ENCODE measurements around the gene COPS7A.

DNA sequence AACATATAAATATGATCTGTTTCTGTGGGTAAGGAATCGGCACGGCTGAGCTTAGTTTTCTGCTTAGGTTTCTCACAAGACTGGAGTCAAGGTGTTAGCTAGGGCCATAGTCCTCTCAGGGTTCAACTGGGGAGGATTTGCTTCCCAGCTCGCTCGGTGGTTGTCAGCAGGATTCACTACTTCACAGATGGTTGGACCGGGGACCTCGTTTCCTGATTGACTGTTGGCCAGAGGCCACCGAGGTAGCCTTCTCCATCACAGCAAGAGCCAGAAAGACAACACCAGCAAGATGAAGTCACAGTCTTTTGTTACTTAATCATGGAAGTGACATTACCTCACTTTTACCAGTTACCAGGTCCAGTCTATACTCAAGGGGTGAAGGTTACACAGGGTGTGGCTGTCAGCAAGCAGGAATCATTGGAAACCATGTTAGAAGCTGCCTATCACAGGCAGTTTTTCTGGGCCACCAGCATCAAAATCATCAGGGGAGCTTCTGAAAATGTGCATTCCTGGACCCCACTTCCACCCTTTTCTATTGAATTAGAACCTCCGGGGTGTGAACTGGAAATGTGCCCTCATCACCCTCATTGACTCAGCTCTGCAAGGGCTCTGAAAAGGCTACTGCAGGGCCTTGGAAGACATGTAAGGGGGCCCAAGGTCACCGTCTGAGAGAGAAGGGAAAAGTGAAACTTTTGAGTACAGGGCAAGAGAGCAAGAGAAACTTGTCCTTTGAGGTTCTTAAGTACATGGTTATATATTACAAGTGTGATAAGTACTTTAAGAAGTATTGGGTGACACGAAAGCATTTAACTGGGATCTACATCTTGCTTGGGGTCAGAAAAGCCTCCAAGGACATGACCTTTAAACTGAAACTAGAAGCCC is 10.9 kb downstream of the COPS7A start:
- TF ChIP-seq, protein P1, sequence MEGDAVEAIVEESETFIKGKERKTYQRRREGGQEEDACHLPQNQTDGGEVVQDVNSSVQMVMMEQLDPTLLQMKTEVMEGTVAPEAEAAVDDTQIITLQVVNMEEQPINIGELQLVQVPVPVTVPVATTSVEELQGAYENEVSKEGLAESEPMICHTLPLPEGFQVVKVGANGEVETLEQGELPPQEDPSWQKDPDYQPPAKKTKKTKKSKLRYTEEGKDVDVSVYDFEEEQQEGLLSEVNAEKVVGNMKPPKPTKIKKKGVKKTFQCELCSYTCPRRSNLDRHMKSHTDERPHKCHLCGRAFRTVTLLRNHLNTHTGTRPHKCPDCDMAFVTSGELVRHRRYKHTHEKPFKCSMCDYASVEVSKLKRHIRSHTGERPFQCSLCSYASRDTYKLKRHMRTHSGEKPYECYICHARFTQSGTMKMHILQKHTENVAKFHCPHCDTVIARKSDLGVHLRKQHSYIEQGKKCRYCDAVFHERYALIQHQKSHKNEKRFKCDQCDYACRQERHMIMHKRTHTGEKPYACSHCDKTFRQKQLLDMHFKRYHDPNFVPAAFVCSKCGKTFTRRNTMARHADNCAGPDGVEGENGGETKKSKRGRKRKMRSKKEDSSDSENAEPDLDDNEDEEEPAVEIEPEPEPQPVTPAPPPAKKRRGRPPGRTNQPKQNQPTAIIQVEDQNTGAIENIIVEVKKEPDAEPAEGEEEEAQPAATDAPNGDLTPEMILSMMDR (IDR thresholded peaks at IDR 0.05): no peak
- TF ChIP-seq POLR2A (IDR thresholded peaks at IDR 0.05): no peak

All from tibial nerve (tissue), 3 donors.